IMR-90 (cell line): ENCODE results near the gene POLR1C. TPM values are rescaled to one million over a fixed set of nuclear protein-coding genes. Genes with fewer than 3 reads are reported as not detected.

Source experiments
- ATAC-seq: fragments of 200-7000 bp; cut with Tn5 transposase; 2 replicates; pipeline ENCODE4 v1.9.1; 2020; ENCODE audit warnings: low read depth, mild to moderate bottlenecking, moderate library complexity
- BruUV-seq: library from RNA; stranded (reverse); fragments of 400-500 nt; replicated peaks from 2 replicates; lab custom pipeline; 2021; lab: Mats Ljungman, UMichigan
- CTCF ChIA-PET: fragments of 300-600 bp; formaldehyde crosslinking; extraction: SDS; loops from one replicate; lab custom pipeline; 2021; ENCODE audit warnings: antibody characterized with exemption; lab: Yijun Ruan, JAX
- POLR2A ChIA-PET: fragments of 300-600 bp; sonication (Branson Sonifier 250); formaldehyde crosslinking; loops from one replicate; lab custom pipeline; 2022; ENCODE audit warnings: antibody characterized with exemption; ENCODE audit not compliant: unreplicated experiment; lab: Charles Lee
- DNase-seq: peaks from one replicate; pipeline ENCODE4 v3.0.0; 2013
- H2AFZ ChIP-seq: replicated peaks from 2 replicates; pipeline ENCODE3; 2013; ENCODE audit warnings: low read length, mild to moderate bottlenecking; ENCODE audit not compliant: poor library complexity
- H2AK5ac ChIP-seq: 2 replicates; pipeline ENCODE4 v1.6.1; 2013; ENCODE audit warnings: low read depth, low read length, inconsistent platforms
- H2AK9ac ChIP-seq: replicated peaks from 2 replicates; pipeline ENCODE3; 2013; ENCODE audit warnings: mild to moderate bottlenecking, low read depth, low read length, moderate library complexity; ENCODE audit not compliant: poor library complexity
- H2BK120ac ChIP-seq: 2 replicates; pipeline ENCODE4 v1.6.1; 2013; ENCODE audit warnings: low read depth, low read length, inconsistent platforms
- H2BK15ac ChIP-seq: 3 replicates; pipeline ENCODE4 v1.6.1; 2013; ENCODE audit warnings: low read depth, low read length, inconsistent platforms
- H2BK20ac ChIP-seq: 2 replicates; pipeline ENCODE4 v1.6.1; 2013; ENCODE audit warnings: low read depth, mild to moderate bottlenecking, inconsistent platforms, low read length, moderate library complexity
- H2BK5ac ChIP-seq: 2 replicates; pipeline ENCODE4 v1.6.1; 2013; ENCODE audit warnings: mild to moderate bottlenecking, low read depth, low read length, inconsistent platforms; ENCODE audit not compliant: poor library complexity, severe bottlenecking
- H3K14ac ChIP-seq: replicated peaks from 2 replicates; pipeline ENCODE4 v1.6.1; 2013; ENCODE audit warnings: low read depth, low read length, inconsistent platforms
- H3K18ac ChIP-seq: 2 replicates; pipeline ENCODE4 v1.6.1; 2013; ENCODE audit warnings: low read depth, low read length, control low read depth
- H3K23ac ChIP-seq: 2 replicates; pipeline ENCODE4 v1.6.1; 2013; ENCODE audit warnings: low read depth, low read length, inconsistent platforms
- H3K27ac ChIP-seq: 2 replicates; pipeline ENCODE4 v1.5.1; 2013; ENCODE audit warnings: mild to moderate bottlenecking, control low read depth, low read length; ENCODE audit not compliant: insufficient read depth
- H3K27me3 ChIP-seq: 2 replicates; pipeline ENCODE4 v1.6.1; 2013; ENCODE audit warnings: low read length; ENCODE audit not compliant: control insufficient read depth, insufficient read depth
- H3K36me3 ChIP-seq: 2 replicates; pipeline ENCODE4 v1.6.1; 2013; ENCODE audit warnings: low read length, mixed read lengths; ENCODE audit not compliant: control insufficient read depth, insufficient read depth
- H3K4ac ChIP-seq: 2 replicates; pipeline ENCODE4 v1.6.1; 2013; ENCODE audit warnings: low read depth, low read length, inconsistent platforms
- H3K4me1 ChIP-seq: 2 replicates; pipeline ENCODE4 v1.6.1; 2013; ENCODE audit warnings: low read length, mixed read lengths; ENCODE audit not compliant: control insufficient read depth, insufficient read depth
- H3K4me2 ChIP-seq: 2 replicates; pipeline ENCODE4 v1.6.1; 2013; ENCODE audit warnings: low read depth, mild to moderate bottlenecking, control low read depth, low read length, moderate library complexity
- H3K4me3 ChIP-seq: 2 replicates; pipeline ENCODE4 v1.5.1; 2013; ENCODE audit warnings: low read depth, mild to moderate bottlenecking, control low read depth, low read length, moderate library complexity; ENCODE audit not compliant: insufficient read depth
- H3K56ac ChIP-seq: 2 replicates; pipeline ENCODE4 v1.6.1; 2013; ENCODE audit warnings: low read length, inconsistent platforms; ENCODE audit not compliant: insufficient read depth; ENCODE audit errors: extremely low read depth
- H3K79me1 ChIP-seq, 2 experiments: 2 replicates each; pipeline ENCODE4 v1.6.1; 2013; ENCODE audit warnings: low read length in 2 of 2, inconsistent platforms in 1 of 2, low read depth in 1 of 2
- H3K9ac ChIP-seq: 2 replicates; pipeline ENCODE4 v1.6.1; 2013; ENCODE audit warnings: low read depth, low read length, control low read depth
- H3K9me1 ChIP-seq: 2 replicates; pipeline ENCODE4 v1.6.1; 2013; ENCODE audit warnings: low read length, inconsistent platforms; ENCODE audit not compliant: insufficient read depth
- H3K9me3 ChIP-seq: 2 replicates; pipeline ENCODE4 v1.6.1; 2013; ENCODE audit warnings: low read length; ENCODE audit not compliant: control insufficient read depth, insufficient read depth
- H4K20me1 ChIP-seq: 2 replicates; pipeline ENCODE4 v1.6.1; 2013; ENCODE audit warnings: low read length, inconsistent platforms; ENCODE audit not compliant: insufficient read depth
- H4K5ac ChIP-seq: 2 replicates; pipeline ENCODE4 v1.6.1; 2013; ENCODE audit warnings: mild to moderate bottlenecking, low read depth, low read length, control low read depth
- H4K8ac ChIP-seq, 2 experiments: 2 replicates each; pipeline ENCODE4 v1.6.1; 2013; ENCODE audit warnings: low read depth in 2 of 2, low read length in 2 of 2, control low read depth in 1 of 2, inconsistent platforms in 1 of 2
- H4K91ac ChIP-seq: 2 replicates; pipeline ENCODE4 v1.6.1; 2013; ENCODE audit warnings: low read depth, low read length, inconsistent platforms; ENCODE audit not compliant: insufficient read depth
- FOS ChIP-seq: fragments of 150-350 bp; IDR thresholded peaks from 2 replicates; pipeline ENCODE4 v1.6.1; 2016; ENCODE audit warnings: low read depth, low read length
- MAZ ChIP-seq: IDR thresholded peaks from 2 replicates; pipeline ENCODE4 v1.6.1; 2012; ENCODE audit warnings: low read depth, mild to moderate bottlenecking, low read length, improper control_type of control experiment, moderate library complexity, borderline replicate concordance
- MXI1 ChIP-seq: IDR thresholded peaks from 2 replicates; pipeline ENCODE4 v1.6.1; 2012; ENCODE audit warnings: low read depth, mild to moderate bottlenecking, low read length, moderate library complexity, borderline replicate concordance
- NFE2L2 ChIP-seq: fragments of 150-350 bp; IDR thresholded peaks from 2 replicates; pipeline ENCODE4 v1.6.1; 2016; ENCODE audit warnings: low read depth, mild to moderate bottlenecking, low read length
- WGBS, 2 experiments: methylation state at CpG; one replicate each; pipeline versions ENCODE4 v1.1.5 to v1.1.7; 2013; ENCODE audit warnings: missing lambda C conversion rate in 2 of 2; ENCODE audit not compliant: insufficient read length in 1 of 2; ENCODE audit errors: extremely low coverage in 2 of 2; 5-methylcytosine and 5-hydroxymethylcytosine counted together
- dilution Hi-C: fragments of 300-500 bp; cut with HindIII; formaldehyde crosslinking; loops from one replicate; pipeline ENCODE4 v1.14.3; 2018; ENCODE audit warnings: low sequenced_read_pairs; ENCODE audit not compliant: unreplicated experiment
- in situ Hi-C: fragments of 300-500 bp; cut with MboI; formaldehyde crosslinking; loops from 3 replicates; pipeline ENCODE4 v1.14.3; 2019; ENCODE audit warnings: low sequenced_read_pairs, inconsistent platforms, mixed read lengths
- intact Hi-C: fragments of 100-400 bp; cut with micrococcal nuclease; formaldehyde crosslinking; loops from 2 replicates; pipeline ENCODE4 v1.10.0; 2022
- polyA plus RNA-seq, 3 experiments: library from polyadenylated mRNA; depleted of rRNA; stranded (reverse); fragments of >200 nt; gene quantifications; 2 replicates each; pipeline ENCODE4 v1.2.3, GENCODE V29; 2012; ENCODE audit warnings: low replicate concordance in 1 of 3
- total RNA-seq: library from RNA; depleted of rRNA; stranded (reverse); fragments of >200 nt; gene quantifications from 2 replicates; pipeline ENCODE4 v1.2.3, GENCODE V29; 2012
- TF ChIP-seq, protein P1 (sequence below): fragments of 150-350 bp; IDR thresholded peaks from 2 replicates; pipeline ENCODE4 v1.6.1; 2017; ENCODE audit warnings: mild to moderate bottlenecking, antibody characterized with exemption, low read length, low read depth

Gene POLR1C
- total and polyA plus RNA-seq, 2 of the 4 experiments (the other 2 are of a cell fraction), result 46.1 to 72.6 TPM

DNA sequence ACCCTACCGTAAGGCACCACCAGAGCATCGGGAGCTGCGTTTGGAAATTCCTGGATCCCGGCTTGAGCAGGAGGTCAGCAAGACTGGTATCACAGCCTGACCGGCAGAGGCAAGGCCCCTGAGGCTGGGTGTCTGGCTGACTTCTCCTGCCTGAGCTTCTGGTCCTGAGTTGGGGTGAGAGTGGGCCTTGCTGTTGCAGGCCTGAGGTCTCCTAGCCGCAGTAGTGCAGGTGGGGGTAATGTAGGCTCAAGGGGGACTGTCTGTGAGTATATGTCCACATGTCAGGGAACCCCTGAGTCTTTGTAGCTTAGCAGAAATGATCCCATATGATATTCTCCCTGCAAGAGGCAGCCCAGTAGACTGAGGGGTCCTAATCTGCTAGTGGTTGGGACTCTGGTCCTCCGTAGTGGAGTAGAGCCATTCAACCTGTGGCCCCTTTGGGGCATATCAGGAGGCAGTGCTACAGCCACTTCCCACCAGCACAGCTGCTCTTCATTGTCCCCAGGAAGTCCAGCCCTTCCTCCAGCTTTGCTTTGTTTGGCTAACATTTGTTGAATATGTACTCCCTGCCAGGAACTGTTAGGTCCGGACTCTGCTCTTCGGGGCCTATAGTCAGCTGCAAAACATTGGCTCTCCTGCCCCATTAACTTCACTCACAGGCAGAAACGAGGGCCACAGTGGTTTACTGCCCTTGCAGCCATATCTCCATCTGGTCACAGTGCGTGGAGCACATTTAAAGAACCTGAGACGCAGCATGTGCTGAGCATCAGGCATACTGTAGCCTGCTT, 17.7 kb upstream of the POLR1C start (continued):
- TF ChIP-seq NFE2L2, result no peak

GRCh38 chr6:43500921-43501320, 16.0 kb upstream of the POLR1C start:
- CTCF ChIA-PET, result no interaction called here
- Histone ChIP-seq H3K9me1 (peaks cover 1% of the 10 kb centered on the region), H2AK9ac (no peak overlapping the region), H3K4me1 (peaks cover 15% of the 10 kb centered on the region), H4K8ac (no peak overlapping the region), H3K4ac (no peak overlapping the region), H4K91ac (no peak overlapping the region), H3K9ac (no peak overlapping the region), H3K56ac (no peak overlapping the region), H2AK5ac (no peak overlapping the region), H3K4me3 (no peak overlapping the region), H3K79me1 (peaks cover 14 to 18% of the 10 kb centered on the region in 2 experiments), H3K27ac (no peak overlapping the region), H3K36me3 (peaks cover 64% of the 10 kb centered on the region), H2AFZ (no peak overlapping the region), H3K18ac (no peak overlapping the region), H4K20me1 (0 out of 2 replicates have a peak, but pooled peaks cover 5% of the 10 kb centered on the region), H2BK15ac (no peak overlapping the region), H3K4me2 (no peak overlapping the region), H2BK5ac (no peak overlapping the region), H3K9me3 (no peaks in the 10 kb centered on the region), H3K27me3 (no peaks in the 10 kb centered on the region), H2BK120ac (no peak overlapping the region), H2BK20ac (no peak overlapping the region), H3K14ac (no peak overlapping the region), H3K23ac (no peak overlapping the region), H4K5ac (no peak overlapping the region)
- intact Hi-C loops (no loop called here), dilution Hi-C loops (no loop called here), in situ Hi-C loops (no loop called here)
- no peak for ATAC-seq
- no CpG with 5 or more reads among the region's 3 CpGs for WGBS, 2 experiments
- no peak for DNase-seq
- POLR2A ChIA-PET, result no interaction called here
- TF ChIP-seq FOS (no peak), NFE2L2 (no peak), MAZ (no peak), MXI1 (no peak)
- TF ChIP-seq, protein P1, sequence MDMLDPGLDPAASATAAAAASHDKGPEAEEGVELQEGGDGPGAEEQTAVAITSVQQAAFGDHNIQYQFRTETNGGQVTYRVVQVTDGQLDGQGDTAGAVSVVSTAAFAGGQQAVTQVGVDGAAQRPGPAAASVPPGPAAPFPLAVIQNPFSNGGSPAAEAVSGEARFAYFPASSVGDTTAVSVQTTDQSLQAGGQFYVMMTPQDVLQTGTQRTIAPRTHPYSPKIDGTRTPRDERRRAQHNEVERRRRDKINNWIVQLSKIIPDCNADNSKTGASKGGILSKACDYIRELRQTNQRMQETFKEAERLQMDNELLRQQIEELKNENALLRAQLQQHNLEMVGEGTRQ, result no peak
- no TSS peak for BruUV-seq
